Raji (cell line): ENCODE measurements around the gene AGPAT2.

Experiments used
- POLR2A ChIP-seq: IDR thresholded peaks from 2 replicates; pipeline ENCODE4 v1.6.1; 2011; ENCODE audit warnings: low read depth, low read length, control low read depth; ENCODE audit not compliant: insufficient read depth

The AGPAT2 gene

DNA sequence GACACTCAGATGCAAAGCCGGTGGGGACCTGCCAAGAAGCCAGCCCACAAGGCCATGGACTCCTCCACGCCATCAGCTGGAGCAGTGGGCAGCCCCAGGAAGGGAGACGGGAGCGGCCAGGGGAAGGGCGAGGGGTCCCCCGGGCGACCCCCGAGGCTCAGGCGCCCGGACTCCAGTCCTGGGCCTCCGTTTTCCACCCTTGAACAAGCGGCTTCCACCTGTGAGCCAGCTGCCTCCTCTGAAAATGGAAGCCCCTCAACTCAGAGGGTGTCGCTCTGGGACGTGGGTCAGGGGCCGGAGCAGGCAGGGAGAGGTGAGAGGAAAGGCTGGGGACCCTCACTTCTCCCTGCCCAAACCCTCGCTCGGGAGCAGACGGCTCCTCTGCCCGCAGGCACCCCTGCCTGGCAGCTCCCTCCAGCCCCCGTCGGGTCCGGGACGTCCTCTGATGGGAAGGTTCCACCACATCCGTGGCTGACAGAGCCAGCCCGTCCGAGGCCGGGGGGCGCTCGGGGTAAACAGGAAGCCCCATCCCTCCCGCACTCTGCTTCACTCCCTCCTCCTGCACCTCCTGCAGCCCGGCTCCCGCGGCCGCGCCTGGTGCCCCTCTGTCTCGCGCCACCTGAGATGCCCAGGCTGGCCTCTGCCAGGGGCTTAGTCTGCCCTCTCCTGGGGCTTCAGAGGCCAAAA lies 28.3 kb downstream of the AGPAT2 start:
- no peak for TF ChIP-seq POLR2A

DNA sequence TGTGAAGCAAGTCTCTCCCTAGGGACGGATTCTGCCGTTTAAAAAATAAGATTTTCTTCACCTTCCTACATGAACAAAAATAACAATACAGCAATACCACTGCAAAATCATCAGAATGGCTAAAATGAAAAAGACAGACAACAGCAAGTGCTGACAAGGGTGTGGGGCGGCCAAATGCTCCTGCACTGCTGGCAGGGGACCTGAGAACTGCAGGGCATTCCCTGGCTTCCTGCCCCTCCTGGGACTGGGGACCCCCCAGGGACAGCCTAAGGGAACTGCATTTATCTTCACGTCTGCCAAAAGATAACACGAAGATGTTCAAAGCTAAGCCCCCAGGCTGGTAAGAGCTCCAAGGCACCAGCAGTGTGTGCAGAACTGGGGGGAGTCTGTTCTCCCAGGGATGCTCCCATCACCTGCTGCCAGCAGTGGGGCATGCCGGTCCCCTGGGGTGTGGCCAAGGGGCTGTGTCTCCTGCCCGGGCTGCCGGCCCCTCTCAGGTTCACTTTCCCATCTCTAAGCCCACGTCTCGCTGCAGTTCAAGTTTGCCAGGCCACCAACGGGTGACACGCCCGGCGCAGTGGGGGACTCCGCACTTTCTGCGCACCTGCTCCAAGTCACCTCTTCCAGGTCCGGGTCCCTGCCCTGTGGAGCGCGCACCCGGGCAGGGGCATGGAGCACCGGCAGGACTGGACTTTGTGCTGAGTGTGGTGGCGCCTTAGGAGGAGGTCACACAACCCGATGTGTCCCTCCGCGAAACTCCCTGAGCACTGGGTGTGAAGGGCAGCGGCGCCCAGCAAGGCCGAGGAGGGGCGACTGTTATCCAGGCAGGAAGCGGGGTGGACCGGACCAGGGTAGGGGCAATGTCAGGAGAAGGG lies 29.0 kb downstream of the AGPAT2 start:
- TF ChIP-seq POLR2A: no peak

DNA sequence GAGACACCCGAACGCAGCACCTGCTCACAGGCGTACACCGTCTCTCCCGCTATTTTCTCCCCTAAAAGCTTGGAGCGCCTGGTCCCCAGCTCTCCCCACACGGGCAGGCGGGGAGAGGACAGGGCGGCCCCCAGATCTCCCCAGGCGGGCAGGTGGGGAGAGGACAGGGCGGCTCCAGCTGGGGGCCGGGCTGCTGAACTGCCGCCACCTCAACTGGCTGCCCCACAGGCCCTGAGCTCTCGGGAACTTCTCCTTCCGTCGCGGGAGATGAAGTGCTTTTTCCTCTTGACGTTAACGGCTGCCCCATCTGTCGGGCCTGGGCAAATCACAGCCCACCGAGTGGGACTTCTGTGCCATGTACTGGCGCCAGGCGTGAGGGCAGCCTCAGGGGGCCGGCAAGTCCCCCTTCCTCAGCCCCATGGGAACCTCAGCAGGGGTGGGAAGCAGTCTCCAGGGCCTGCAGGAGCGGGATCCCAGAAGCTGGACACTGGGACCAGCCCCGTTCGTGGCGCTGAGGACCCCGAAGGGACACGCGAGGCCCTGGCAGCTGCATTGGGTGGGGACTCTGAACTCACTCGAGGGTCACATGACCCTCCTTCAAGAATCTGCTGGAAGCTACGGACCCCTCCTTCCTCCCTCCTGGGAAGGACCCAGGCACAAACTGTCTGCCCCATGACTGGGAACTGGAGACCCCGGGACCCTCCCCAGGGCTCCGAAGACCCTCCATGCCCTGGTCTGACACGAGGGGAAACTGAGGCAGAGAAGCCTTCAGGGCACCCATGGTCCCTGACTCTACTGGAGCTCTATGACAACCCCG lies 30.3 kb downstream of the AGPAT2 start:
- no peak for TF ChIP-seq POLR2A

GRCh38 chr9:136656183-136656738 lies 31.0 kb downstream of the AGPAT2 start:
- no peak for TF ChIP-seq POLR2A

DNA sequence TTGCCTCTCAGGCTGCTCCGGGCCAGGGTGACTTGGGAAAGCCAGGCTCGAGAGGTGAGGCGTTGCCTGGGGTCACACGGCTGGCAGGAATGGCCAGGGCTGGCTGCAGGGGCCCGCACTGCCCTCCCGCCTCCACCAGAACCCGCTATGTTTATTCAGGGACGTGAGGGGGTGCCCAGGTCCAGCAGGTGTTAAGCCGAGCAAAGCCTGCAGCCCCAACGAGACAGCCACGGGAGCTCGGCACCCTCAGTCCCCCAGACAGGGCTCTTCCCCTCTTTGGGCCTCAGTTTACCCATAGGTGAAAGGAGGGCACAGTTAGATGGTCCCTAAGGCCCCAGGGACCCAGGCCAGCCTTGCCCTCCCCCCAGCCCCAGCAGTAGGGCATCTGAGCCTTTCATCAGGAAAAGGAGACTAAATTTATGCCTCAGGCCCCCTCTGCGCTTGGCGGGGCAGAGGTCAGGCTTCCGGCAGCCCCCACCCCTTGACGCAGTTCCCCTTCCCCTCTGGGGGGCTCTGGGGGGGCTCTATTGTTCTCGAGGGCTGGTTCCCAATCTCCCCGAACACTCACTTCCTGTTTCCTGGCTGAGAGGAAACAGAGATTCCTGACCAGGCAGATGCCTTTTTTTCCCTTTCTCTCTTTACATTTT lies 31.6 kb downstream of the AGPAT2 start:
- TF ChIP-seq POLR2A: no peak

- TF ChIP-seq POLR2A: no peak
These were observed 32.3 kb downstream of the AGPAT2 start for GRCh38 chr9:136654820-136655535.

DNA sequence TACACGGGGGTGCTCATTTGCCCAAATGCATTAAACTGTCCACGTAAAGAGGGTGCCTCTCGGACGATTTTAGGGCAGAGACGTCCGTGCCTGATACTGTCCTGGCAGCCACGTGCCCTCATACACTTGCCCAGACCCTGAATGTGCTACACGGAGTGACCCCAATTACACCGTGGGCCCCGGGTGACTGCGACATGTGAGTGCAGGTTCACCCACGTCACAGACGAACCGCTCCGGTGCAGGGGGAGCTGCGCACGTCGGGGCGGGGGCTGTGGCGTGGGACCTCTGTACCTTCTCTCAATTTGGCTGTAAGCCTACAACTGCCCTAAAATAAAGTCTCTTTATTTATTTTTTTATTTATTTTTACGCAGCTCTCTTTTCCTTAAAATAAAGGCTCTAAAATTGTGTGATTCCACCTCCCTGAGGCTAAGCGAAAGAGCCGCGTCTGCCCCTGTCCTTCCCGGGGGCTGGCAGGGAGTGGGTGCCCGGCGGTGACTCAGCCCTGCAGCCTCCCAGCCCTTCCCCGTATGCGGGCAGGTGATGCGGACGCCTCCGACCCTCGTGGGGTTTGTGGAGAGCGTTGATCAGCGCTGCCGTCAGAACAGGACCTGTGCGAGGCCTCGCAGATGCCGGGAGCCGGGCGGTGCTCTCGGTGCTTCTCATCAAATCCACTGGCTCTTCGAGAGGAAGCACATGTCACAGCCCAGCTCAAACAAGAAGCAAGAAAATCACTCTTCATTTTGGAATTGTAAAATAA lies 33.8 kb downstream of the AGPAT2 start:
- no peak for TF ChIP-seq POLR2A

DNA sequence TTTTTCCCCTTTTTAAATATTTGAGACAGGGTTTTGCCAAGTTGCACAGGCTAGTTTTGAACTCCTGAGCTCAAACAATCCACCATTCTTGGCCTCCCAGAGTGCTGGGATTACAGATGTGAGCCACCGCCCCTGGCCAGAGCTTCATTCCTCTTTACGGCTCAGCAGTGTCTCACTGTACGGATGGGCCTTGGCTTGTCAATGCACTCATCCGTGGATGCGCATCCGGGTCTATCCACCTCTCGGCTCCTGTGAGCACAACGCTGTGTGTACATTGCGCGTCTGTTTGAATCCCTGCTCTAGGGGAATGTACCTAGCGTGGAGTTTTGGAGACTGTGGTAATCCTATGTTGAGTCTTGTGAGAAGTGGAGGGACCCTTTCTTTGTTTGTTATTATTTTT lies 35.4 kb downstream of the AGPAT2 start:
- TF ChIP-seq POLR2A: no peak

GRCh38 chr9:136650648-136651047 lies 36.6 kb downstream of the AGPAT2 start:
- TF ChIP-seq POLR2A: no peak

- no peak for TF ChIP-seq POLR2A
These were observed 37.2 kb downstream of the AGPAT2 start for GRCh38 chr9:136650021-136650420.

- no peak for TF ChIP-seq POLR2A
These were observed 38.5 kb downstream of the AGPAT2 start for GRCh38 chr9:136648751-136649150.

DNA sequence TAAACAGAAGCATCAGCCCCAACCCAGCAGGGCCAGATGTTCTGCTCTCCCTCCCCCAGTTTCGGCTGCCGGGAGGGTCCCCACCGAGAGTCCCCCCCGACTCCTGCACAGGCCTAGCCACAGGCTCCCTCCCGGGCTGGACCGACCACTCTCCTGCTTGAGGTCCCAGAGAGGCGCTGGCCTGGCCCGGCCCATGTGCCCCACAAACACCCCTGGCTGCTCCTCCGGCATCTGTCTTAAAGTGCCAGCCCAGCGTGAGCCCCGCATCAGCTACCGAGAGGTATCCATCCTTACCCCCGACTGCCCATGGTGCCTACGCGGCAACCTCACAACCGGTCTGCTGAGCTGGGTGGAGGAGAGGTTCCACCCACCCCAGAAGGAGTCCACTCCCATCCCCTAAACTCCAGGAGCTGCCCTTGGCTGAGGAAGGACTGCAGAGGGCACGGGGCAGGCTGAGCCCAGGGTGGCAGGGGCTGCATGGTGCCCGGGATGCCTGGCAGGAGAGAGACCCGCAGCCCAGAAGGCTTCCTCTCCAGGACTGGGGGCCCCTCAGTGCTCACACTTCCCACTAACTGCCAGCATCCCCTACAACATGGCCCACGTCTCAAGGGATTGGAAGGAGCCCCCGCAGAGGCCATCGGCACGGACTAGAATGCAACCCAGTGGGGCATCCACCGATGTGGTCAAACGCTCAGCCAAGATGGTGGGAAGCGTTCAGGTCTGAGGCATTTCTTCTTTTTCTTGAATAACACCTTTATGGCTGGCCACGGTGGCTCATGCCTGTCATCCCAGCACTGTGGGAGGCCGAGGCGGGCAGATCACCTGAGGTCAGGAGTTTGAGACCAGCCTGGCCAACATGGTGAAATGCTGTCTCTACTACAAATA lies 40.2 kb downstream of the AGPAT2 start:
- TF ChIP-seq POLR2A: no peak
